SK-N-SH treated with all-trans-retinoic acid at 6 μM for 48 hours (cell line): Measurements from ENCODE around the gene ALX3.

Experiments
- ARNTL ChIP-seq: fragments of 450-650 bp; formaldehyde crosslinking; IDR thresholded peaks from 2 replicates; pipeline ENCODE4 v1.5.0; 2020; ENCODE audit warnings: low read depth, mild to moderate bottlenecking, moderate library complexity, borderline replicate concordance
- BACH2 ChIP-seq: fragments of 250-450 bp; sonication (Bioruptor Pico); IDR thresholded peaks from 2 replicates; pipeline ENCODE4 v1.9.0; 2021; ENCODE audit warnings: mild to moderate bottlenecking, borderline replicate concordance
- CSDC2 ChIP-seq: fragments of 250-450 bp; sonication (Bioruptor Pico); IDR thresholded peaks from 2 replicates; pipeline ENCODE4 v1.5.0; 2020; ENCODE audit warnings: mild to moderate bottlenecking, moderate library complexity
- ESRRG ChIP-seq: fragments of 250-450 bp; sonication (Bioruptor Pico); IDR thresholded peaks from 2 replicates; pipeline ENCODE4 v1.6.1; 2021; ENCODE audit warnings: mild to moderate bottlenecking
- GLIS3 ChIP-seq: fragments of 250-450 bp; sonication (Bioruptor Pico); IDR thresholded peaks from 2 replicates; pipeline ENCODE4 v1.5.0; 2020; ENCODE audit warnings: mild to moderate bottlenecking, moderate library complexity
- OSR1 ChIP-seq: fragments of 250-450 bp; sonication (Bioruptor Pico); IDR thresholded peaks from 2 replicates; pipeline ENCODE4 v1.8.0; 2022; ENCODE audit warnings: moderate library complexity, mild to moderate bottlenecking, inconsistent platforms
- TCF4 ChIP-seq: fragments of 250-450 bp; sonication (Bioruptor Pico); IDR thresholded peaks from 2 replicates; pipeline ENCODE4 v1.8.0; 2021; ENCODE audit warnings: mild to moderate bottlenecking, moderate library complexity, borderline replicate concordance
- TOX ChIP-seq: fragments of 250-450 bp; sonication (Bioruptor Pico); IDR thresholded peaks from 2 replicates; pipeline ENCODE4 v1.8.0; 2021; ENCODE audit warnings: mild to moderate bottlenecking, moderate library complexity, borderline replicate concordance
- ZFP30 ChIP-seq: fragments of 450-650 bp; formaldehyde crosslinking; IDR thresholded peaks from 2 replicates; pipeline ENCODE4 v1.5.0; 2022; ENCODE audit warnings: mild to moderate bottlenecking, moderate library complexity
- ZNF565 ChIP-seq: fragments of 450-650 bp; formaldehyde crosslinking; conservative IDR thresholded peaks from 2 replicates; pipeline ENCODE4 v1.5.0; 2020; ENCODE audit warnings: low read depth, mild to moderate bottlenecking, moderate library complexity
- TF ChIP-seq, protein P1 (sequence below): fragments of 250-450 bp; sonication (Bioruptor Pico); IDR thresholded peaks from 2 replicates; pipeline ENCODE4 v1.5.1; 2020; ENCODE audit warnings: low read depth, mild to moderate bottlenecking, moderate library complexity
- TF ChIP-seq, protein P2 (sequence below): fragments of 250-450 bp; sonication (Bioruptor Pico); IDR thresholded peaks from 2 replicates; pipeline ENCODE4 v1.8.0; 2021; ENCODE audit warnings: low read depth, mild to moderate bottlenecking, moderate library complexity, borderline replicate concordance
- TF ChIP-seq, protein P3 (sequence below): fragments of 250-450 bp; sonication (Bioruptor Pico); IDR thresholded peaks from 2 replicates; pipeline ENCODE4 v1.8.0; 2020; ENCODE audit warnings: mild to moderate bottlenecking, moderate library complexity, borderline replicate concordance

DNA sequence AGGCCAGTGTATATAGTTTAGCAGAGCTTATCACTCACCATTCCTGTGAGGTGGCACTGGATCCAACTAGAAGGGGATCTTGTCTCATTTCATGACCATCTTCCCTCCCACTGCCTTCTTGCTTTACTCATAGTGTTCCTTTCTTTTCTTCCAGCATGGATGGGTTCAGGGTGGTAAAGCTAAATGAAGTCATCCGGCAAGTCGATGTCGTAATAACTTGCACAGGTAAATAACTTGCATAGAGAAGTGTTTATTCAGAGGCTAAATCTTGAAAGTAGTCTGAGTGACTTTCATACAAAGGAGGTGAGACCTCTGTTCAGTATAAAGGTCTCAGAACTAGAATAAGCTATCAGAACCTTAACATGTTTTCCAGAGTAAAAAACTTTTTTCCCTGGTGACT is 52.7 kb downstream of the ALX3 start:
- TF ChIP-seq ARNTL: no peak
- no peak for TF ChIP-seq ZNF565 (CRISPR knock-in tag)
- no peak for TF ChIP-seq ZFP30 (CRISPR knock-in tag)
- TF ChIP-seq BACH2 (CRISPR knock-in tag): no peak
- TF ChIP-seq GLIS3 (CRISPR knock-in tag): no peak
- TF ChIP-seq CSDC2: no peak
- TF ChIP-seq OSR1 (CRISPR knock-in tag): no peak
- TF ChIP-seq TCF4 (CRISPR knock-in tag): no peak
- no peak for TF ChIP-seq TOX (CRISPR knock-in tag)
- no peak for TF ChIP-seq ESRRG (CRISPR knock-in tag)
- TF ChIP-seq, protein P1, sequence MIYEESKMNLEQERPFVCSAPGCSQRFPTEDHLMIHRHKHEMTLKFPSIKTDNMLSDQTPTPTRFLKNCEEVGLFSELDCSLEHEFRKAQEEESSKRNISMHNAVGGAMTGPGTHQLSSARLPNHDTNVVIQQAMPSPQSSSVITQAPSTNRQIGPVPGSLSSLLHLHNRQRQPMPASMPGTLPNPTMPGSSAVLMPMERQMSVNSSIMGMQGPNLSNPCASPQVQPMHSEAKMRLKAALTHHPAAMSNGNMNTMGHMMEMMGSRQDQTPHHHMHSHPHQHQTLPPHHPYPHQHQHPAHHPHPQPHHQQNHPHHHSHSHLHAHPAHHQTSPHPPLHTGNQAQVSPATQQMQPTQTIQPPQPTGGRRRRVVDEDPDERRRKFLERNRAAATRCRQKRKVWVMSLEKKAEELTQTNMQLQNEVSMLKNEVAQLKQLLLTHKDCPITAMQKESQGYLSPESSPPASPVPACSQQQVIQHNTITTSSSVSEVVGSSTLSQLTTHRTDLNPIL: no peak
- TF ChIP-seq, protein P2, sequence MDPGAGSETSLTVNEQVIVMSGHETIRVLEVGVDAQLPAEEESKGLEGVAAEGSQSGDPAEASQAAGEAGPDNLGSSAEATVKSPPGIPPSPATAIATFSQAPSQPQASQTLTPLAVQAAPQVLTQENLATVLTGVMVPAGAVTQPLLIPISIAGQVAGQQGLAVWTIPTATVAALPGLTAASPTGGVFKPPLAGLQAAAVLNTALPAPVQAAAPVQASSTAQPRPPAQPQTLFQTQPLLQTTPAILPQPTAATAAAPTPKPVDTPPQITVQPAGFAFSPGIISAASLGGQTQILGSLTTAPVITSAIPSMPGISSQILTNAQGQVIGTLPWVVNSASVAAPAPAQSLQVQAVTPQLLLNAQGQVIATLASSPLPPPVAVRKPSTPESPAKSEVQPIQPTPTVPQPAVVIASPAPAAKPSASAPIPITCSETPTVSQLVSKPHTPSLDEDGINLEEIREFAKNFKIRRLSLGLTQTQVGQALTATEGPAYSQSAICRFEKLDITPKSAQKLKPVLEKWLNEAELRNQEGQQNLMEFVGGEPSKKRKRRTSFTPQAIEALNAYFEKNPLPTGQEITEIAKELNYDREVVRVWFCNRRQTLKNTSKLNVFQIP (CRISPR knock-in tag): no peak
- TF ChIP-seq, protein P3, sequence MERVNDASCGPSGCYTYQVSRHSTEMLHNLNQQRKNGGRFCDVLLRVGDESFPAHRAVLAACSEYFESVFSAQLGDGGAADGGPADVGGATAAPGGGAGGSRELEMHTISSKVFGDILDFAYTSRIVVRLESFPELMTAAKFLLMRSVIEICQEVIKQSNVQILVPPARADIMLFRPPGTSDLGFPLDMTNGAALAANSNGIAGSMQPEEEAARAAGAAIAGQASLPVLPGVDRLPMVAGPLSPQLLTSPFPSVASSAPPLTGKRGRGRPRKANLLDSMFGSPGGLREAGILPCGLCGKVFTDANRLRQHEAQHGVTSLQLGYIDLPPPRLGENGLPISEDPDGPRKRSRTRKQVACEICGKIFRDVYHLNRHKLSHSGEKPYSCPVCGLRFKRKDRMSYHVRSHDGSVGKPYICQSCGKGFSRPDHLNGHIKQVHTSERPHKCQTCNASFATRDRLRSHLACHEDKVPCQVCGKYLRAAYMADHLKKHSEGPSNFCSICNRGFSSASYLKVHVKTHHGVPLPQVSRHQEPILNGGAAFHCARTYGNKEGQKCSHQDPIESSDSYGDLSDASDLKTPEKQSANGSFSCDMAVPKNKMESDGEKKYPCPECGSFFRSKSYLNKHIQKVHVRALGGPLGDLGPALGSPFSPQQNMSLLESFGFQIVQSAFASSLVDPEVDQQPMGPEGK: no peak
